ENCODE measurements around the gene TMEM50B. TPM values are rescaled to one million over a fixed set of nuclear protein-coding genes. Genes with fewer than 3 reads are reported as not detected.

TMEM50B gene
- total RNA-seq, 1 experiment from 2014 or later = 18.9 TPM

- H3K36me3 ChIP-seq (ENCODE audit: insufficient read depth, low read length, poor library complexity, severe bottlenecking) = peaks cover 39% of the 10 kb centered on the region
- POLR2A ChIA-PET (ENCODE audit: low non-redundant PET) = no interaction called here
- H3K27me3 ChIP-seq (replicated peaks; ENCODE audit: insufficient read depth, low read depth, low read length, poor library complexity) = no peaks in the 10 kb centered on the region
- DNase-seq (ENCODE audit: low spot score) = no peak
- CTCF ChIA-PET = no interaction called here
- H3K9me3 ChIP-seq (ENCODE audit: low read depth, low read length, poor library complexity, severe bottlenecking) = no peaks in the 10 kb centered on the region
- H3K4me3 ChIP-seq (ENCODE audit: low read depth, low read length, poor library complexity, severe bottlenecking) = no peak overlapping the region
- H3K4me1 ChIP-seq (ENCODE audit: insufficient read depth, low read length, poor library complexity, severe bottlenecking) = no peaks in the 10 kb centered on the region
- intact Hi-C loops (cut with micrococcal nuclease; ENCODE audit: unreplicated experiment) = no loop called here
- TF ChIP-seq CTCF (conservative IDR thresholded peaks at IDR 0.05; ENCODE audit: low read depth, low read length) = no peak
- TF ChIP-seq EZH2 (IDR thresholded peaks at IDR 0.05; ENCODE audit: borderline replicate concordance, low read depth, low read length, poor library complexity, severe bottlenecking) = no peak
- no peak overlapping the region for H3K27ac ChIP-seq (ENCODE audit: low read depth, low read length, poor library complexity, severe bottlenecking)
- BruUV-seq (replicated peaks) = no TSS peak
Measured at GRCh38 chr21:33425825-33426224, 53.9 kb downstream of the TMEM50B start.

GRCh38 chr21:33424214-33424613, 55.6 kb downstream of the TMEM50B start:
- ChIA-PET POLR2A (ENCODE audit: low non-redundant PET) (no interaction called here), CTCF (no interaction called here)
- no peak overlapping the region for H3K4me3 ChIP-seq (ENCODE audit: low read depth, low read length, poor library complexity, severe bottlenecking)
- H3K36me3 ChIP-seq (ENCODE audit: insufficient read depth, low read length, poor library complexity, severe bottlenecking) = peaks cover 37% of the 10 kb centered on the region
- H3K27me3 ChIP-seq (replicated peaks; ENCODE audit: insufficient read depth, low read depth, low read length, poor library complexity) = no peaks in the 10 kb centered on the region
- no peaks in the 10 kb centered on the region for H3K9me3 ChIP-seq (ENCODE audit: low read depth, low read length, poor library complexity, severe bottlenecking)
- no peak for DNase-seq (ENCODE audit: low spot score)
- intact Hi-C loops (cut with micrococcal nuclease; ENCODE audit: unreplicated experiment) = no loop called here
- no peak overlapping the region for H3K27ac ChIP-seq (ENCODE audit: low read depth, low read length, poor library complexity, severe bottlenecking)
- TF ChIP-seq EZH2 (IDR thresholded peaks at IDR 0.05; ENCODE audit: borderline replicate concordance, low read depth, low read length, poor library complexity, severe bottlenecking) (no peak), CTCF (conservative IDR thresholded peaks at IDR 0.05; ENCODE audit: low read depth, low read length) (no peak)
- H3K4me1 ChIP-seq (ENCODE audit: insufficient read depth, low read length, poor library complexity, severe bottlenecking) = no peaks in the 10 kb centered on the region
- no TSS peak for BruUV-seq (replicated peaks)

- H3K4me1 ChIP-seq (ENCODE audit: insufficient read depth, low read length, poor library complexity, severe bottlenecking) = no peaks in the 10 kb centered on the region
- H3K4me3 ChIP-seq (ENCODE audit: low read depth, low read length, poor library complexity, severe bottlenecking) = no peak overlapping the region
- no TSS peak for BruUV-seq (replicated peaks)
- H3K9me3 ChIP-seq (ENCODE audit: low read depth, low read length, poor library complexity, severe bottlenecking) = no peaks in the 10 kb centered on the region
- no peak for TF ChIP-seq CTCF (conservative IDR thresholded peaks at IDR 0.05; ENCODE audit: low read depth, low read length)
- no peak for TF ChIP-seq EZH2 (IDR thresholded peaks at IDR 0.05; ENCODE audit: borderline replicate concordance, low read depth, low read length, poor library complexity, severe bottlenecking)
- intact Hi-C loops (cut with micrococcal nuclease; ENCODE audit: unreplicated experiment) = no loop called here
- H3K27ac ChIP-seq (ENCODE audit: low read depth, low read length, poor library complexity, severe bottlenecking) = no peak overlapping the region
- no peak for DNase-seq (ENCODE audit: low spot score)
- peaks cover 32% of the 10 kb centered on the region for H3K36me3 ChIP-seq (ENCODE audit: insufficient read depth, low read length, poor library complexity, severe bottlenecking)
- CTCF ChIA-PET = no interaction called here
- POLR2A ChIA-PET (ENCODE audit: low non-redundant PET) = no interaction called here
- H3K27me3 ChIP-seq (replicated peaks; ENCODE audit: insufficient read depth, low read depth, low read length, poor library complexity) = no peaks in the 10 kb centered on the region
Measured at GRCh38 chr21:33421713-33422393, 57.9 kb downstream of the TMEM50B start.

Data from A673 (cell line).